ENCODE measurements around the gene CTSF. TPM values are rescaled to one million over a fixed set of nuclear protein-coding genes. Genes with fewer than 3 reads are reported as not detected.
"Not testable (repeated sequence)": the region's sequence is repeated elsewhere in the genome, so short reads cannot be mapped to it uniquely, and the experiment has no call there.

The CTSF gene
- total RNA-seq, 1 donor from 2014 or later = 15.2 TPM

GRCh38 chr11:66547662-66548009 lies 20.8 kb downstream of the CTSF start:
- H3K4me3 ChIP-seq (ENCODE audit: low read depth, low read length) = no peak overlapping the region
- DNase-seq (ENCODE audit: low read depth) = no peak
- no peak for TF ChIP-seq CTCF (conservative IDR thresholded peaks at IDR 0.05; ENCODE audit: low read depth, low read length)

- H3K4me3 ChIP-seq (ENCODE audit: low read depth, low read length) = no peak overlapping the region
- no peak for TF ChIP-seq CTCF (conservative IDR thresholded peaks at IDR 0.05; ENCODE audit: low read depth, low read length)
- DNase-seq (ENCODE audit: low read depth) = no peak
These were observed 21.3 kb downstream of the CTSF start for GRCh38 chr11:66546966-66547661.

GRCh38 chr11:66546368-66546965 lies 21.9 kb downstream of the CTSF start, which contains the start of gene ACTN3:
Gene ACTN3 (plus strand): TSS chr11:66546903. CDS start chr11:66546938, 35 bp downstream.
- TF ChIP-seq CTCF (conservative IDR thresholded peaks at IDR 0.05; ENCODE audit: low read depth, low read length) = no peak
- H3K4me3 ChIP-seq (ENCODE audit: low read depth, low read length) = peak within 1 kb of the TSS; percentile 88
- no peak for DNase-seq (ENCODE audit: low read depth)

- DNase-seq (ENCODE audit: low read depth) = peak; percentile 29
- no peak for TF ChIP-seq CTCF (conservative IDR thresholded peaks at IDR 0.05; ENCODE audit: low read depth, low read length)
- peak within 1 kb of the TSS; percentile 88 for H3K4me3 ChIP-seq (ENCODE audit: low read depth, low read length)
These were observed 22.6 kb downstream of the CTSF start, which contains the start of gene ZDHHC24 for GRCh38 chr11:66545701-66546367. Gene ZDHHC24 (minus strand): TSS chr11:66546048. CDS start chr11:66546003, 45 bp downstream.

- DNase-seq (ENCODE audit: low read depth) = not testable (repeated sequence)
- H3K4me3 ChIP-seq (ENCODE audit: low read depth, low read length) = peak overlapping the region; percentile 88
These were observed 23.5 kb downstream of the CTSF start for GRCh38 chr11:66544952-66545351.

GRCh38 chr11:66543263-66544107 lies 24.9 kb downstream of the CTSF start:
- no peak overlapping the region for H3K4me3 ChIP-seq (ENCODE audit: low read depth, low read length)
- no peak for TF ChIP-seq CTCF (conservative IDR thresholded peaks at IDR 0.05; ENCODE audit: low read depth, low read length)
- DNase-seq (ENCODE audit: low read depth) = no peak

- no peak overlapping the region for H3K4me3 ChIP-seq (ENCODE audit: low read depth, low read length)
- no peak for DNase-seq (ENCODE audit: low read depth)
- TF ChIP-seq CTCF (conservative IDR thresholded peaks at IDR 0.05; ENCODE audit: low read depth, low read length) = no peak
These were observed 26.0 kb downstream of the CTSF start for GRCh38 chr11:66542362-66542761.
